Parathyroid adenoma (tissue), 2 donors: ENCODE results near the gene MTSS2.

ENCODE experiments used
- H2AFZ ChIP-seq: fragments of 300-600 bp; sonication (generic); one replicate; pipeline ENCODE4 v1.7.0; 2017; ENCODE audit warnings: antibody characterized with exemption, mild to moderate bottlenecking
- H3K27ac ChIP-seq: fragments of 300-600 bp; sonication (generic); one replicate; pipeline ENCODE4 v1.7.0; 2017
- H3K27me3 ChIP-seq: fragments of 300-600 bp; sonication (generic); one replicate; pipeline ENCODE4 v1.7.0; 2017; ENCODE audit warnings: low read length; ENCODE audit not compliant: control insufficient read depth, insufficient read depth
- H3K36me3 ChIP-seq: fragments of 300-600 bp; sonication (generic); one replicate; pipeline ENCODE4 v1.7.0; 2017; ENCODE audit warnings: low read length; ENCODE audit not compliant: control insufficient read depth, insufficient read depth
- H3K4me1 ChIP-seq: fragments of 300-600 bp; sonication (generic); one replicate; pipeline ENCODE4 v1.7.0; 2017; ENCODE audit warnings: control low read depth
- H3K4me2 ChIP-seq: fragments of 300-600 bp; sonication (generic); one replicate; pipeline ENCODE4 v1.7.0; 2017; ENCODE audit warnings: low read length
- H3K4me3 ChIP-seq: fragments of 300-600 bp; sonication (generic); one replicate; pipeline ENCODE4 v1.7.0; 2017; ENCODE audit warnings: low read depth, low read length
- H3K79me2 ChIP-seq: fragments of 300-600 bp; sonication (generic); one replicate; pipeline ENCODE4 v1.7.0; 2017; ENCODE audit warnings: control low read depth
- H3K9ac ChIP-seq: fragments of 300-600 bp; sonication (generic); one replicate; pipeline ENCODE4 v1.7.0; 2017; ENCODE audit warnings: mild to moderate bottlenecking
- H3K9me3 ChIP-seq: fragments of 300-600 bp; sonication (generic); one replicate; pipeline ENCODE4 v1.7.0; 2017; ENCODE audit warnings: low read length; ENCODE audit not compliant: control insufficient read depth
- TF ChIP-seq, protein P1 (sequence below): fragments of 300-600 bp; sonication (generic); IDR thresholded peaks from one replicate; pipeline ENCODE4 v1.7.0; 2017; ENCODE audit warnings: antibody characterized with exemption, mild to moderate bottlenecking
- donor health status: primary hyperparathyroidism.

Gene MTSS2

GRCh38 chr16:70678121-70678897 is 7.5 kb downstream of the MTSS2 start:
- H3K79me2 ChIP-seq = peaks cover 3% of the 10 kb centered on the region
- no peaks in the 10 kb centered on the region for H3K9me3 ChIP-seq
- no peaks in the 10 kb centered on the region for H3K27me3 ChIP-seq
- no peak overlapping the region for H3K4me2 ChIP-seq
- peaks cover 2% of the 10 kb centered on the region for H3K4me1 ChIP-seq
- no peak overlapping the region for H3K4me3 ChIP-seq
- TF ChIP-seq, protein P1, sequence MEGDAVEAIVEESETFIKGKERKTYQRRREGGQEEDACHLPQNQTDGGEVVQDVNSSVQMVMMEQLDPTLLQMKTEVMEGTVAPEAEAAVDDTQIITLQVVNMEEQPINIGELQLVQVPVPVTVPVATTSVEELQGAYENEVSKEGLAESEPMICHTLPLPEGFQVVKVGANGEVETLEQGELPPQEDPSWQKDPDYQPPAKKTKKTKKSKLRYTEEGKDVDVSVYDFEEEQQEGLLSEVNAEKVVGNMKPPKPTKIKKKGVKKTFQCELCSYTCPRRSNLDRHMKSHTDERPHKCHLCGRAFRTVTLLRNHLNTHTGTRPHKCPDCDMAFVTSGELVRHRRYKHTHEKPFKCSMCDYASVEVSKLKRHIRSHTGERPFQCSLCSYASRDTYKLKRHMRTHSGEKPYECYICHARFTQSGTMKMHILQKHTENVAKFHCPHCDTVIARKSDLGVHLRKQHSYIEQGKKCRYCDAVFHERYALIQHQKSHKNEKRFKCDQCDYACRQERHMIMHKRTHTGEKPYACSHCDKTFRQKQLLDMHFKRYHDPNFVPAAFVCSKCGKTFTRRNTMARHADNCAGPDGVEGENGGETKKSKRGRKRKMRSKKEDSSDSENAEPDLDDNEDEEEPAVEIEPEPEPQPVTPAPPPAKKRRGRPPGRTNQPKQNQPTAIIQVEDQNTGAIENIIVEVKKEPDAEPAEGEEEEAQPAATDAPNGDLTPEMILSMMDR = no peak
- no peak overlapping the region for H3K9ac ChIP-seq
- no peak overlapping the region for H3K27ac ChIP-seq
- H3K36me3 ChIP-seq = no peaks in the 10 kb centered on the region
- H2AFZ ChIP-seq = no peak overlapping the region

GRCh38 chr16:70677499-70678120 is 8.2 kb downstream of the MTSS2 start:
- Histone ChIP-seq H3K4me1 (no peaks in the 10 kb centered on the region), H3K4me2 (no peak overlapping the region), H3K36me3 (no peaks in the 10 kb centered on the region), H3K27ac (no peak overlapping the region), H3K27me3 (no peaks in the 10 kb centered on the region), H3K9me3 (no peaks in the 10 kb centered on the region), H3K9ac (no peak overlapping the region), H2AFZ (no peak overlapping the region), H3K4me3 (no peak overlapping the region), H3K79me2 (peaks cover under 1% of the 10 kb centered on the region)
- TF ChIP-seq, protein P1 = no peak

- Histone ChIP-seq H3K27me3 (no peaks in the 10 kb centered on the region), H3K9ac (no peak overlapping the region), H3K9me3 (no peaks in the 10 kb centered on the region), H3K79me2 (no peaks in the 10 kb centered on the region), H3K4me2 (no peak overlapping the region), H3K4me1 (no peaks in the 10 kb centered on the region), H3K36me3 (no peaks in the 10 kb centered on the region), H3K27ac (no peak overlapping the region), H3K4me3 (no peak overlapping the region), H2AFZ (no peak overlapping the region)
- TF ChIP-seq, protein P1 = no peak
Measured at GRCh38 chr16:70676675-70677498, 9.0 kb downstream of the MTSS2 start.

- Histone ChIP-seq H3K27me3 (no peaks in the 10 kb centered on the region), H3K9ac (no peak overlapping the region), H3K4me2 (no peak overlapping the region), H2AFZ (no peak overlapping the region), H3K79me2 (no peaks in the 10 kb centered on the region), H3K36me3 (no peaks in the 10 kb centered on the region), H3K4me3 (no peak overlapping the region), H3K27ac (no peak overlapping the region), H3K4me1 (no peaks in the 10 kb centered on the region), H3K9me3 (no peaks in the 10 kb centered on the region)
- TF ChIP-seq, protein P1 = no peak
Measured at GRCh38 chr16:70675851-70676513, 9.9 kb downstream of the MTSS2 start.
